ENCODE results near the gene KCNC4.

GRCh38 chr1:110205156-110205555 lies 5.0 kb upstream of the KCNC4 start:
- no peak for TF ChIP-seq POLR2A (IDR thresholded peaks at IDR 0.05)
- TF ChIP-seq, protein P1, sequence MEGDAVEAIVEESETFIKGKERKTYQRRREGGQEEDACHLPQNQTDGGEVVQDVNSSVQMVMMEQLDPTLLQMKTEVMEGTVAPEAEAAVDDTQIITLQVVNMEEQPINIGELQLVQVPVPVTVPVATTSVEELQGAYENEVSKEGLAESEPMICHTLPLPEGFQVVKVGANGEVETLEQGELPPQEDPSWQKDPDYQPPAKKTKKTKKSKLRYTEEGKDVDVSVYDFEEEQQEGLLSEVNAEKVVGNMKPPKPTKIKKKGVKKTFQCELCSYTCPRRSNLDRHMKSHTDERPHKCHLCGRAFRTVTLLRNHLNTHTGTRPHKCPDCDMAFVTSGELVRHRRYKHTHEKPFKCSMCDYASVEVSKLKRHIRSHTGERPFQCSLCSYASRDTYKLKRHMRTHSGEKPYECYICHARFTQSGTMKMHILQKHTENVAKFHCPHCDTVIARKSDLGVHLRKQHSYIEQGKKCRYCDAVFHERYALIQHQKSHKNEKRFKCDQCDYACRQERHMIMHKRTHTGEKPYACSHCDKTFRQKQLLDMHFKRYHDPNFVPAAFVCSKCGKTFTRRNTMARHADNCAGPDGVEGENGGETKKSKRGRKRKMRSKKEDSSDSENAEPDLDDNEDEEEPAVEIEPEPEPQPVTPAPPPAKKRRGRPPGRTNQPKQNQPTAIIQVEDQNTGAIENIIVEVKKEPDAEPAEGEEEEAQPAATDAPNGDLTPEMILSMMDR (IDR thresholded peaks at IDR 0.05): no peak
